H9 (cell line): ENCODE measurements around the gene NDUFAF2. TPM values are rescaled to one million over a fixed set of nuclear protein-coding genes. Genes with fewer than 3 reads are reported as not detected.

Experiments used
- DNase-seq: peaks from one replicate; pipeline ENCODE4 v3.0.0-alpha.2; 2017
- H2AFZ ChIP-seq: one replicate; pipeline ENCODE4 v1.6.1; 2013; ENCODE audit warnings: mild to moderate bottlenecking, low read length, control low read depth, moderate library complexity
- H2AK5ac ChIP-seq: 2 replicates; pipeline ENCODE4 v1.6.1; 2013; ENCODE audit warnings: low read length, control low read depth, mixed read lengths; ENCODE audit not compliant: insufficient read length
- H2BK120ac ChIP-seq: one replicate; pipeline ENCODE4 v1.6.1; 2013; ENCODE audit warnings: low read depth, mild to moderate bottlenecking, low read length, control low read depth, inconsistent platforms; ENCODE audit not compliant: poor library complexity, severe bottlenecking
- H2BK12ac ChIP-seq: 2 replicates; pipeline ENCODE4 v1.6.1; 2013; ENCODE audit warnings: low read length, control low read depth, mixed read lengths, low read depth; ENCODE audit not compliant: insufficient read length
- H2BK15ac ChIP-seq: 2 replicates; pipeline ENCODE4 v1.6.1; 2013; ENCODE audit warnings: low read depth, low read length, control low read depth
- H2BK20ac ChIP-seq: one replicate; pipeline ENCODE4 v1.6.1; 2013; ENCODE audit warnings: low read depth, mild to moderate bottlenecking, low read length, control low read depth, inconsistent platforms; ENCODE audit not compliant: poor library complexity, severe bottlenecking
- H2BK5ac ChIP-seq: 2 replicates; pipeline ENCODE4 v1.6.1; 2013; ENCODE audit warnings: low read length, control low read depth, mixed read lengths; ENCODE audit not compliant: insufficient read length
- H3K14ac ChIP-seq: 2 replicates; pipeline ENCODE4 v1.6.1; 2013; ENCODE audit warnings: low read length, control low read depth; ENCODE audit not compliant: insufficient read depth
- H3K18ac ChIP-seq: 2 replicates; pipeline ENCODE4 v1.6.1; 2013; ENCODE audit warnings: low read depth, mild to moderate bottlenecking, mixed read lengths, low read length, control low read depth; ENCODE audit not compliant: insufficient read length
- H3K23ac ChIP-seq: 2 replicates; pipeline ENCODE4 v1.6.1; 2013; ENCODE audit warnings: low read length, control low read depth, mixed read lengths, low read depth; ENCODE audit not compliant: insufficient read length
- H3K23me2 ChIP-seq: 2 replicates; pipeline ENCODE4 v1.6.1; 2013; ENCODE audit warnings: low read depth, mild to moderate bottlenecking, mixed read lengths, low read length, control low read depth; ENCODE audit not compliant: insufficient read length, poor library complexity, severe bottlenecking
- H3K27ac ChIP-seq: 2 replicates; pipeline ENCODE4 v1.5.1; 2013; ENCODE audit warnings: low read length, control low read depth, mixed read lengths, low read depth; ENCODE audit not compliant: insufficient read length
- H3K27me3 ChIP-seq: 2 replicates; pipeline ENCODE4 v1.6.1; 2013; ENCODE audit warnings: low read length, control low read depth, inconsistent platforms; ENCODE audit not compliant: insufficient read depth
- H3K4ac ChIP-seq: 2 replicates; pipeline ENCODE4 v1.6.1; 2013; ENCODE audit warnings: low read depth, mild to moderate bottlenecking, control low read depth, inconsistent platforms, low read length, moderate library complexity
- H3K4me1 ChIP-seq: 2 replicates; pipeline ENCODE4 v1.6.1; 2013; ENCODE audit warnings: low read length, control low read depth, inconsistent platforms; ENCODE audit not compliant: insufficient read depth
- H3K4me2 ChIP-seq: 2 replicates; pipeline ENCODE4 v1.6.1; 2013; ENCODE audit warnings: low read length, control low read depth, mixed read lengths; ENCODE audit not compliant: insufficient read length, insufficient read depth
- H3K56ac ChIP-seq: 2 replicates; pipeline ENCODE4 v1.6.1; 2013; ENCODE audit warnings: low read depth, mild to moderate bottlenecking, mixed read lengths, low read length, control low read depth; ENCODE audit not compliant: insufficient read length
- H3K79me1 ChIP-seq: 2 replicates; pipeline ENCODE4 v1.6.1; 2013; ENCODE audit warnings: low read depth, mild to moderate bottlenecking, moderate library complexity, low read length, control low read depth, inconsistent platforms; ENCODE audit not compliant: insufficient read depth, poor library complexity, severe bottlenecking
- H3K79me2 ChIP-seq: 2 replicates; pipeline ENCODE4 v1.6.1; 2013; ENCODE audit warnings: low read length, control low read depth, inconsistent platforms; ENCODE audit not compliant: insufficient read depth
- H3K9ac ChIP-seq: 2 replicates; pipeline ENCODE4 v1.6.1; 2013; ENCODE audit warnings: low read length, control low read depth, mixed read lengths; ENCODE audit not compliant: insufficient read length; ENCODE audit errors: extremely low read depth
- H3K9me3 ChIP-seq: one replicate; pipeline ENCODE4 v1.6.1; 2013; ENCODE audit warnings: low read depth, low read length, inconsistent platforms; ENCODE audit not compliant: control insufficient read depth
- H3T11ph ChIP-seq: one replicate; pipeline ENCODE4 v1.6.1; 2013; ENCODE audit warnings: mild to moderate bottlenecking, low read length, control low read depth, inconsistent platforms
- H4K20me1 ChIP-seq: one replicate; pipeline ENCODE4 v1.6.1; 2013; ENCODE audit not compliant: control insufficient read depth, insufficient read length, insufficient read depth
- H4K5ac ChIP-seq: 2 replicates; pipeline ENCODE4 v1.6.1; 2013; ENCODE audit warnings: low read depth, mild to moderate bottlenecking, mixed read lengths, low read length, control low read depth; ENCODE audit not compliant: insufficient read length
- H4K8ac ChIP-seq: replicated peaks from 2 replicates; pipeline ENCODE4 v1.6.1; 2013; ENCODE audit warnings: low read length, control low read depth, mixed read lengths, low read depth; ENCODE audit not compliant: insufficient read length
- H4K91ac ChIP-seq: 2 replicates; pipeline ENCODE4 v1.6.1; 2013; ENCODE audit warnings: low read depth, mild to moderate bottlenecking, moderate library complexity, mixed read lengths, low read length, control low read depth; ENCODE audit not compliant: insufficient read length
- H3K27ac Mint-ChIP-seq, 3 experiments: 2 replicates in 2 of 3; 3 replicates in 1 of 3; pipeline ENCODE4 v1.8.0; 2020 to 2021; ENCODE audit warnings: mixed read lengths in 3 of 3, mild to moderate bottlenecking in 1 of 3, moderate library complexity in 1 of 3
- H3K27me3 Mint-ChIP-seq: 2 replicates; pipeline ENCODE4 v1.8.0; 2021; ENCODE audit warnings: low read depth, mild to moderate bottlenecking, moderate library complexity, mixed read lengths
- H3K36me3 Mint-ChIP-seq, 3 experiments: 2 replicates in 2 of 3; 3 replicates in 1 of 3; pipeline ENCODE4 v1.8.0; 2020 to 2021; ENCODE audit warnings: low read depth in 3 of 3, mixed read lengths in 3 of 3; ENCODE audit not compliant: insufficient read depth in 1 of 3
- H3K4me1 Mint-ChIP-seq, 2 experiments: 2 replicates each; pipeline ENCODE4 v1.8.0; 2020; ENCODE audit warnings: mixed read lengths in 2 of 2
- H3K4me3 Mint-ChIP-seq, 2 experiments: 2 replicates in 1 of 2; 3 replicates in 1 of 2; pipeline ENCODE4 v1.8.0; 2020 to 2021; ENCODE audit warnings: mild to moderate bottlenecking in 2 of 2, mixed read lengths in 2 of 2, moderate library complexity in 1 of 2
- H3K9me3 Mint-ChIP-seq, 2 experiments: 2 replicates in 1 of 2; 3 replicates in 1 of 2; pipeline ENCODE4 v1.8.0; 2020; ENCODE audit warnings: mild to moderate bottlenecking in 2 of 2, mixed read lengths in 2 of 2, moderate library complexity in 1 of 2
- CTCF ChIP-seq: fragments of 200-600 bp; sonication (generic); conservative IDR thresholded peaks from 3 replicates; pipeline ENCODE4 v1.8.0; 2021; ENCODE audit warnings: antibody characterized with exemption, mild to moderate bottlenecking
- WGBS: extraction: QIAGEN DNeasy Blood & Tissue Kit; methylation state at CpG from one replicate; pipeline ENCODE4 v1.1.7; 2013; ENCODE audit warnings: missing lambda C conversion rate, low lambda C conversion rate, mixed read lengths; ENCODE audit not compliant: insufficient read length; ENCODE audit errors: extremely low coverage; 5-methylcytosine and 5-hydroxymethylcytosine counted together
- total RNA-seq: library from RNA; stranded (reverse); gene quantifications from 2 replicates; pipeline ENCODE4 v1.2.1, GENCODE V29; 2021

Gene NDUFAF2
- total RNA-seq, 1 experiment from 2014 or later = 31.4 TPM

- Histone ChIP-seq H4K20me1 (no peaks in the 10 kb centered on the region), H2BK20ac (no peak overlapping the region)
Measured at GRCh38 chr5:61137835-61138234, 192.8 kb downstream of the NDUFAF2 start.

More at GRCh38 chr5:61137835-61138234, 192.8 kb downstream of the NDUFAF2 start:
- Histone ChIP-seq H3K27ac (no peak overlapping the region), H3K4me2 (no peak overlapping the region), H3K4ac (no peak overlapping the region), H2BK15ac (no peak overlapping the region), H3K4me1 (no peaks in the 10 kb centered on the region), H3K9me3 (no peaks in the 10 kb centered on the region), H3K9ac (no peak overlapping the region), H3K79me1 (no peaks in the 10 kb centered on the region), H2BK12ac (no peak overlapping the region), H4K5ac (no peak overlapping the region), H2AFZ (no peak overlapping the region), H2BK120ac (no peak overlapping the region), H2BK5ac (no peak overlapping the region), H2AK5ac (no peak overlapping the region), H3K14ac (no peak overlapping the region), H3K23ac (no peak overlapping the region), H3K18ac (no peak overlapping the region), H3K56ac (no peak overlapping the region), H3T11ph (no peak overlapping the region), H4K91ac (no peak overlapping the region), H4K8ac (no peak overlapping the region), H3K27me3 (no peaks in the 10 kb centered on the region), H3K23me2 (no peaks in the 10 kb centered on the region), H3K79me2 (no peaks in the 10 kb centered on the region)
- Mint-ChIP-seq H3K9me3 (no peaks in the 10 kb centered on the region), H3K27me3 (no peaks in the 10 kb centered on the region), H3K4me3 (no peak overlapping the region), H3K27ac (no peak overlapping the region), H3K36me3 (no peaks in the 10 kb centered on the region), H3K4me1 (peaks cover 2 to 12% of the 10 kb centered on the region in 2 experiments; a peak in 3 of 4 replicates)
- WGBS = no CpG with 5 or more reads among the region's 1 CpG
- DNase-seq = no peak
- TF ChIP-seq CTCF = no peak
